GM19240 (cell line): Measurements from ENCODE around the gene INTS12.

Source experiments
- DNase-seq: peaks from one replicate; pipeline ENCODE4 v3.0.0; 2011; ENCODE audit warnings: low spot score; ENCODE audit not compliant: insufficient read length

INTS12 gene

DNA sequence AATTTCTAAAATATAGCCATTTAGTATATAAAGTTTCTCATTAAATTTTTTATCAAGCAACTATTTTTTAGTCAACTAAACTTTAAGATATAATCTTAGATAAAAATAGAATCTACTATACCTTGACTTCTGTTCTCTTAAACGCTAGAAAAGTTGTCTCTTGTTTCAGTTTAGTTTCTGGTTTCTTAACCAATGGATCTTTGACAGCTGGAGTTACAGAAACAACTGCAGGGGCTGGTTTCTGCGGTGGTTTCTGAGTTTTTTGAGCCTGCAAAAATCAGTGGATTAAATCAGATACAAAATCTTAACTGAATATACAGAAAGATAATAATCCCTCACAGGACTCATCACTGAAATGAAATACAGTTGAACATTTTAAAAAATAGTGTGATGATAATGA, 21.9 kb downstream of the INTS12 start:
- DNase-seq: no peak

DNA sequence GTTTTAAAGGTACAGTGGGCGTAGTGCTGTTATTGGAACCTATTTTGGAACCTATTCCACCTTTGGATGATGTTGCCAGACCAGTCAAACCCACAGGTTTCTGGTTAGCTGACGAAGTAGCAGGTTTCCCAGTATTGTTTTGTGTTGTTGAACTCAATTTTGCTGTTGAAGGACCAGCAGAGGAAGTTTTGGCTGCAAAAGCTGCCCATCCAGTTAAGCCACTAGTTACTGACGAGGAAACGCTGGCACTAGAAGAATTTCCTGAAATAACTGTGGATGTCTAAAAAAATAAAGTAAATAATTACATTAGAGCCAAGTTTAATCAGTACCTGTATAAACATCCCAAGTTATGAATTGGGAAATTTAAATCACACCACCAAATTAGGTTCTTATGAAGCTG, 25.5 kb downstream of the INTS12 start:
- DNase-seq: no peak

DNA sequence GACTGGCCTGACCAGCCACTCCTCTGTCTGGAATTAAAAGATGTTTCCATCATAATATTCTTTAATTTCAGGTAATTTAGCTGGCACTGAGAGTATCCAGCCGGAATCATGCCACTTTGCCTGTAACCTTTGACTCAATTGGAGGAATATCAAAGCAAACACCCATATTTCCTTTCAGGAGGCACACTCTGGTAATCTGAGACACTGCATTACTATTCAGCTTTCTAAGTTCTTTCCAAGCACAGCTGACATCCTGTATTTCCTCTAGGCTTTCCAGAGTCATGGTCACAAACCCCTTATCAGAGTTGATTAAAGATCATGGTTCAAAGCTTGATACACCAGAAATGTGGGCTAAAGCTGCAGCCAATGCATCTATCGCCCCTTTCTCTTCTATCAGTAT, 29.3 kb downstream of the INTS12 start:
- DNase-seq: no peak

DNA sequence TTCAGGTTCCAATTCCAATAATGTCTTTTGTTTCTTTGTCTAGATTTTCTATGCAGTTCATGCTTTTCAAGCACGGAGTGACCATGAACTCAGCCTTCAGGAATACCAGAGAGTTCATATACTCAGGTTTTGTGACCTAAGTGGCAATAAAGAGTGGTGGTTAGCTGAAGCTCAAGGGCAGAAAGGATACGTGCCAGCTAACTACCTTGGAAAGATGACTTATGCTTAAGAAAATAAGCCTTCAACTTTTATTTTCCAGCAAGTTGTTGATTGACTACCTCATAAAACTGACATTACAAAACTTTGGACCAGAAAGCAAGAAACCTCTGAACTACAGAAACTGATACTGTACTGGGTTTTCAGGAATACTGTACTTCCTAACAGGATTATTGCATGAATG, 30.8 kb downstream of the INTS12 start:
- DNase-seq: no peak

DNA sequence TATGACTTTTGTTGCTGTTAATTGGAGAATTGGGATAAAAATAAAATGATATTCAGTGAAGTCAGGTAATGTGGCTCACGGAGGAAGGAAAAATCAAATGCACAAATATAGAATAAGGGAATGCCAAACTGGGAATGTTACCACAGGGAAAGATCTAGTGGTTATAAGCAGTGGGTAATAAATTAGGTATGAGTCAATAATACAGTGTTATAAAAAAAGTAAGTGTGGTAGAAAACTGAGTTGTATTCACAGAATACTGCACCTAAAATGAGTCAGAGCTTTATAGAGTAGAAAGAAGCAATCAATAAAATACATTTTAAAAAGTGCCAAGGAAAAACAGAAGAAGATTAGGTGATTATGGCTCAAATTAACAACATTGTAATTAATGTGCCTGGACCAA, 34.5 kb downstream of the INTS12 start:
- no peak for DNase-seq

DNA sequence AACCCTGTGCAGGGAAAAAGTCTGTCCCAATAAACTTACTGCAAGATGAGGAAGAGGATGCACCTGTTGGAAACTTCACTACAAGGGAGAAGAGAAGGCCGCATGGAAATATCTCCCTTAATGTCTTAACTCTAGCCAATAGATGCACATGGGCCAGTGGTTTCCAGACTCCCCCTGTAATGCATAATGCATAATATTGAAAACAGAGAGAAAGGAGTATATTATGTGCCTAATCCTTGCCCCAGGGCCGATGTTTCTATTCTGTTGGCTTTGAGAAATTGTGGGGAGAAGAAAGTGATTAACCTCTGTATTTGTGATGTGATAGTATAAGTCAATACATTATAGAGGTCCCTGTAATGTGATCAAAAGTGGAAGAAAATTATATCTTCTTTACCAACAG, 37.2 kb downstream of the INTS12 start:
- no peak for DNase-seq

DNA sequence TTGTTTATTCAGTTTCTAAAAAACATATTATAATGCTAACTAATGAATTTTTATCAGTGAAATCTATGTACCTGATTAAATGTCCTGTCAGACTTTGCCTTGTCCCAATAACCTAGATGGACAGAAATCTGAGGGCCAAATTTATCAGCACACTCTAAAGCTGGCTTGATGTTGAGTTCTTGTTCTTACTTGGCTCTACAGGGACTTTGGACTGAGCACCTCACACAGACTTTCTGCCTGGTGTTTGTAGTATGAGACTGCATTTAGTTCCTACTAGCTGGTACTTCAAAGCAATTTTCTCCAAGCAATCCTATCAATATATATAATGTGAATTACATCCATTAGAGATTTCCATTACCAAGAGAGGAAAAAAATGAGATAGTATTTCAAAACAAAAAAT, 37.8 kb downstream of the INTS12 start:
- no peak for DNase-seq

DNA sequence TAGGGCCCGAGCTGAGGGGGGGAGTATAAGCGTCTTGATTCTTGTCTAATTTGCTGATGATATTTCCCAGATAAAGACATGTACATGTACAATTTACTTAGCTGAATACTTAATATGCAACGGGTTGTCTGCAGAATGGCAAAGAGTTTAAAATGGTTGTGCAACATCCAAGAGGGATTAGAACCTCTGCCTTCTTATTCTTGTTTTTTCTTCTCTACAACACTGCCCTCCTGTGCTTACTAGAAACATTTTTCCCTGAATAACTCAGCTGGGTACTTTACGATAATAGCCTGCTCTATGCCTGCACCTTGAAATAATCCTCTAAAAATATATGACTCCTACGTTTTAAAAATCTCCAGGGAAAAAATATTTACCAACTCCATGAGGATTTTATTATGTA, 41.8 kb downstream of the INTS12 start:
- no peak for DNase-seq

DNA sequence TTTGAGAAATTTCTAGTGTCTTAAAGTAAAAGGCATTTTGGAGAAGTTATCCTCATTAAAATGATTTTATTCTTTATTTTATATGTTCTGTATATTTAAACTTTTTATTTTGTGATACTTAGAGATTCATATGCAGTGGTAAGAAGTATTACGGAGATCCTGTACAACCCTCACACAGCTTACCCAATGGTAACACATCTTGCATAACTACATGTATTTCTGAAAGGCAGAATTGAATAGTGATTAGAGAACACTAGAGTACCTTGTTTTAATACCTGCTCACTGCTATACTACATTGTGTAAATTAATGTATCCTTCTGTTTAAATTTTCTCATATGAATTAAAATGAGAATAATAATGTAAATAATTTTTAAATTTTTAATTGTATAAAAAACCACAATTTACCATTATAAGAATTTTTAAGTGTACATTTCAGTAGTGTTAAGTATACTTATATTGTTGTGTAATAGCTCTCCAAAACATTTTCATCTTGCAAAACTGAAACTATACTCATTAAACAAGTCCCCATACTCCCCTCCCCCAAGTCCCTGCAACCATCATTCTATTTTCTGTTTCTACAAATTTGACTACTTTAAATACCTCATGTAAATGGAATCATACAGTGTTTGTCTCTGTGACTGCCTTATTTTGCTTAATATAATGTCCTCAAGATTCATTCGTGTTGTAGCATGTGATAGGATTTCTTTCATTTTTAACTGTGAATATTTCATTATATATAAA, 45.4 kb downstream of the INTS12 start:
- DNase-seq: no peak

DNA sequence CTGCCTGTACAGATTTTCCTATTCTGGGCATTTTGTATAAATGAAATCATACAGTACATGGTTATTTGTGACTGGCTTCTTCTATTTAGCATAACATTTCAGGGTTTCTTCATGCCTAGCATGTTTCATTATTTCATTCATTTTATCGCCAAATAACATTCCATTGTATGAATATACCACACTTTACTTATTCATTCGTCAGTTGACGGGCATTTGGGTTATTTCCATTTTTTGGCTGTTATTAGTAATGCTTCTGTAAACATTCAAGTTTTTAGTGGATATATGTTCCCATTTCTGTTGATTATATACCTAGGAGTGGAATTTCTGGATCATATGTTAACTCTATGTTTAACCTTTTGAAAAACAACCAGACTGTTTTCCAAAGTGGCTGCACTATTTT, 47.5 kb downstream of the INTS12 start:
- no peak for DNase-seq

DNA sequence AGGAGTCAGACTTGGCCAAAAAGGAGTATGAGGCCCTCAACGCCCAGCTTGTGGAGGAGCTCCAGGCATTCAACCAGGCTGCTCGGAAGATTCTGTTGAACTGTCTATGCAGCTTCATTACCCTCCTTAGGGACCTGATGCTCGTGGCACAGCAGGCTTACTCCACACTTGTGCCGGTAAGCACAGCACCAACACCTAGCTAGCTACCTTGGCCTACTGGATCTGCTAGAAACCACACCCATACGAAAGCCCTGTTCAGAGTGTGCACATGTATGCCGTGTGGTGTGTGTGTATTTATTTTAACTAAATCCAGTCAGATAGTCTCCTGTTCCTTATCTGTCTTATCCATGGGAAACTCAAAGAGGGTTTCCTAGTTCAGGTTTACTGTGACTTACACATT, 49.3 kb downstream of the INTS12 start:
- no peak for DNase-seq

DNA sequence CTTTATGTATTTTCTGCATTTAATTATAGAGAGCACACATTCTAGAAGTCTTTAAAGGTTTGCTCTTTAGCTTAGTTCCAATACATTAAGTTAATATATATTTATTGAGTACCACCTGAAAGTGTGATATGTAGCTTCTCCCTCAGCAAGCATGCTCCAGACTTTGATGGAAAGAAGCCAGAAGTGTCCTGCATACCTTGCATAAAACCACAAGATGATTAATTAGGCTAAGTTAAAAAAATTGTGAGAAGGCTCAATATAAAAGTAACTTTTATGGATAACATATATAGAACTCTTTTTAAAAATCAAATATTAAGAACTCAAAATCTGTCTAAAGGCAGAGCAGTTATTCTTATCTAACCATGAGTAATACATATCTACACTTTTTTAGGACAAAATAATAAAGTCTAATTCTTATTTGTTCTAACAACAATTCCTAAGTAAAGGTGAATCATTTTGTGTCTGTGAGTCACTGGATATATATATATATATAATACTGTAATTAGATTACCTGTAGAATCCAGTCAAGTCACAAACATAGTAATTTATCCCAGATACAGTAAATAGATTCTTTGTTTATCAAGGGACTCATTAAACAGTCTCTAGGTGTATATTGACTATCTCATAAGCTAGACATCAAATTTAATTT, 51.2 kb downstream of the INTS12 start:
- no peak for DNase-seq

DNA sequence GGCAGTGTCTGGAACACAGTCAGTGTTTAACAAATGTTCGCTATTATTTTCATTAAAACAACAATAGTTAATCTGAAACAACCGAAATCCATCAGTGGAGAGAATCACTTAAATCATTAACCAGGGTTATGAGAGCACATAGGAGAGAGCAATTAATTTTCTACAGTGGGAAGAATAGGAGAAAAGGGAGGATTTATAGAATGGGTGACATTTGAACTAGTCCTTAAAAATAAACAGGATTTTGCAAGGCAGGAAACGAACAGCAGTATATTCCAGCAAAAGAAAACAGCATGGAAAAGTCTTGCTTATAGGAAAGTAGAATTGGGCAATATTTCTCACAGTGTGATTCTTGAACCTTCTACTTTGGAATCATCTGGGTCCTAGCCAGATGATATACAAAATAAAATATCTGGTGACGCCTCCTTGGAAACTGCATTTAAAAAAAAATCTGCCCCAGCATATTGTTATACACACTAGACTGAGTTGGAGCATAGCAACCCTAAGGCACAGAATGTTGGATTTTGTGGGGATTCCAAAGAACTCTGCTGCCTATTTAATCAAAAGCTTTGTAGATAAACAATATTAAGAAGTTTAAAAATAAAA, 56.1 kb downstream of the INTS12 start:
- DNase-seq: no peak

DNA sequence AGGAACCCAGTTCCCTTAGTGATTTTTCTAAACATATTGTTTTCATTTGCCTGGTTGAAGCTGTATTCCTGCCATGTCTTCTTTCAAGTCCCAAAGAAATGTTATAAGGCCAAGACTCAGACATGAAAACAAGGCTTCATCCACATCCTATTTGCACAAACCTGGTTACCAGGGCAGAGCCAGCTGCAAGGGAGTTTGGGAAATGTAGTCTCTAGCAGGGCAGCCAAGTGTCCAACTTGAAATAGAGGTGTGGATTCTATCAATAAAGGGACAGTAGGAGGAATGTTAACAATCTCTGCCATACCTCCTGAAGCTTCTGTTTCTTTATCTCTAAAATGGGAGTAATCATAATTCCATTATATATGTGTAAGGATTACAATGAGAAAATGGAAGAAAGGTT, 56.6 kb downstream of the INTS12 start:
- DNase-seq: no peak

DNA sequence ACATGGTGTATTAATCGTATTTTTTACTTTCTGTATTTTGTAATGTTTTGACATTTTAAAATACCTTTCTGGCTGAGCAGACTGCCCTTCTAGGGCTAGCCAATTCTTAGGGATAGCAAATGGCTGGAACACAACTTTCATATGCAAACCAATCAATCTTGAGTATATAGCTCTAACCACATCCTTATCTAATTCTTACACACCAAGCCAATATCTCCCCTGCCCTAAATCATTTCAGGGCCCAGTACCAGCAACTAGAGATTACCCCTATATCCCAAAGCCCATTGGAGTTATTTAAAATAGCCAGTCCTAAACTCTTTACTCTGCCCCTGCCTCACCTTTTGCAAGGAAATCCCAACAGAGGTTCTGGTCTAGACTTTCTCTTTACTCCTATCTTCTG, 58.3 kb downstream of the INTS12 start:
- no peak for DNase-seq

DNA sequence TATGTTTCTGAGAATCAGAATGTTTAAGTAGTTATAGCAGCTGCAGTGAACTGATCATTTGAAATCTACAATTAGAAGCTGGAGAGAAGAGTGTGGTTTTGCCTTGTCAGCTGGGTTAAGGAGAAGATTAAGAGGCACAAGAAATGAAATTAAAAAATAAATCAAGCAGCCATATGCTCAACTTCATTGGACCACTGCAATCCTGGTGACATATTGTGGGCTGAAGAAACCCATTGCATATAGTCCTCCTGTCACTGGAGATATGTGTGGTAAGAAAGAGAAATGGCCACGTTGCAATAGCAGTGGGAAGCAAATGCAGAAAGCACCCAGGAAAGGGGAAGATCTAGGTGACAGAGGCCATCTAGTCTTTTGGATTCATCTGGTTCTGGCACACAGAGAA, 63.0 kb downstream of the INTS12 start:
- no peak for DNase-seq

DNA sequence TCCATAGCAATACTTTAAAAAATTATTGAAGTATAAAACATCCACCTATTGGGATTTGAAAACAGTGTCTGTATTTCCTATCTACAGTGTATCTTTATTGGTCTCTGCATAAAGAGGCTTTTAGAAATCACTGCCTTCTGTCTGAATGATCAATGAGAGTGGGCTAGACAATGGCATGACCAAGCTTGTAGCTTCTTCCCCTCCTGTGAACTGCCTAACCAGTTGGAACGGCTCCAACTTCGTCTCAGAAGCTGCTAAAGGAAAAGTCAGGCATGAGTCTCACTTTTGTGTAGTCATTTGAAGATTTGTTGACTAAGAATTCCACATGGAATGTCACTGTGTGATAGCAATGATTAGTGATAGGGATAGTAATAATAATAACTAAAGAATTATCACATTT, 64.2 kb downstream of the INTS12 start:
- no peak for DNase-seq

DNA sequence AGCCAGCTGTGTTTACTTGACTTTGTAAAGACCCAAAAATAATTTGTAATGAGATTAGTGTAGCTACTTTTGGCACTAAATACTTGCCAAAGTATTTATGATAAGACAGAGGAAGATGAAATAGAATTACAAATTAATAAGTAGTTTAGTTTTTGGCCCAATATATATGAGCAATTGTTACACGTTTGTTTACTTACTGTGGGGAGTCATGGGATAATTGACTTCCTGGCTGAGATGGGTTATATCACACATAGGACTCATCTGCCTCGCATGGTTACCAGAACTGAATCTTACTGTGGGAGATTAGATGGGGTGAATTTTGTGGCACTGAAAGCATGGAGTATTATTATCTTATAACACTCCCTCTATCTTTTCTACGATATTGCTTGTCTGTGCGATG, 66.6 kb downstream of the INTS12 start:
- no peak for DNase-seq

DNA sequence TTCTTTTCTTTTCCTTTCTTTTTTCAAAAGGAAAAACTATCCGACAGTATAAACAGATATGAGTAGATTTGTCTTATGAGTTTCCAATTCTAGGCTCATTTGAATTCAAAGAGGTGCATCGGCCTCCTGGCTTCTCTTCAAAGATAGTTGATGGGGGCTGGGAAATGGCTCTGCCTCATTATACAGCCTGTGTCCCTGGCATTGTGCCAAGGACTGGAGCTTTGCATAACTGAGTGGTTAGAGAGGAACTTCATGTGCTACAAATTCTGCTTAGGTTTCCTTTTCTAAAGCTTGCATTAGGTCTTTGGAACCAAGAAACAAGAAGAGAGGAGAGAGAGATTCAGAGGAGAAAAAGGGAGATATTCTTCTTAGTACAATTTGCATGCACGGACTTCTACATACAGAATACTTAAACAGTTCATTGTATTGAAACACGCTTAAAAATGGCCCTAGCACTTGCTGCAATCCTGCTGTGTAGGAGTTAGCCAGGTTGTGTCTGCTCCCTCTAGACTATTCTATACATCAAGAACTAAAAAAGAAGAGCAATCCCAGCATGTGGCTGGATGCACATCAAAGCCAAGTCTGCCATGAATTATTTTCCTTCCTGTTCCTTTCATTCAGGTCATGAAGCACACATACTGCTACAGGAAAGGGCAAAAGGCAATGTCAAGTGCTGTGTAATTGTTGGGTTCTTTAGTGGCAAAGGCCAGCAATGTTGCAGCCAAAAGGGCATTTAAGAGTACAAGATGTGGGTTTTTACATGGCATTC, 70.9 kb downstream of the INTS12 start:
- DNase-seq: no peak

DNA sequence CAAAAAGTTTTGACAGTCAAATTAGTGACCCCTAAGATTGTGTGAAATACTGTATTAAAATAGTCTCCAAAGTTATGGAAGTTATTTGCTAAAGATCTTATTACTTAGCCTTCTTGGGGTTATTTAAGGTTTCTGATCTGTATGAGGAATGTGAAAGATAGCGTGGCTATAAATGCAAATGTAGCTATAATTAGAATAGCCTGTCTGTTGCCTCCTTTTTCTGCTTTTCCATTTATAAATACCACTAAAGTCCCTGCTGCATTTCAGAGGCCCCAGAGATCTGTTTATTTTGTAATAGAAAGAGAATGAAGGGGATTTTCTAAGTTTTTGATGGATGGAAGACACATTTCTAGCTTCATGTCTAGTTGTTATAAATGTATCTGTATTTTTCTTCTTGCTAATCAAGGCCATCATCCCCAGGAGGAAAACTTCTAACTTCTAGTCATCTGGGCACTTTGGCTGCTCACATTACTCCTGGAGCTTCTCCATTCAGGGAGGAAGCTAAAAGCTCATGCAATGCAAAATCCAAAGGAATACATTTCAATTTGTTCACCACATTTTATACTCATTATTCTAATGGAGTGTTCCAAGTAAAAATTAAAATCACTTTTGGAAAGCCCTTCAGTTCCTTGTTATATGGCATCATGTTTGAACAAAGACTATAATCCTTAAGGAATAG, 73.9 kb downstream of the INTS12 start:
- no peak for DNase-seq

DNA sequence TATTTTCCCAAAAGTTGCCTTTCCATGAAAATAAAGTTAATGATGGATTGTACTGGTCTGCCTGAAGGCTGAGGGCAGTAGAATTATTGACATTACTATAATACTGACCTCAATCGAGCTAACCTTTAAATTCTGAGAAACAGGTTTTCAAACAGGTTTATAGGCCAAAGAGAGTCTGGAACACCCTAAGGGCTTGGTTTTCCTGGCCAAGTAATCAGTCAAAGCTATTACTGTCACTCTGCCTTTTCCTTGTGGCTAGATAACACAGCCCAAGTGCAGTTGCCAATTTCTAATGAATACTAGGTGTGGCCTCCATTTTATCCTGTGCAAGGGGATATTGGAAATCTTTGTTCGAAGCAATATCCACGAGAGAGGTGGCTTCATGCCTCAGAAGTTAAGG, 75.2 kb downstream of the INTS12 start:
- DNase-seq: no peak
